Upper lobe of right lung (tissue), 1 donor: ENCODE results near the gene VAMP2. TPM values are rescaled to one million over a fixed set of nuclear protein-coding genes. Genes with fewer than 3 reads are reported as not detected.
A peak's percentile ranks its signal among the peaks of the same experiment; 100 is the strongest.

Source experiments
- ATAC-seq: fragments of 200-7000 bp; cut with Tn5 transposase; one replicate; pipeline ENCODE4 v1.9.1; 2020; ENCODE audit warnings: mild to moderate bottlenecking, moderate library complexity
- DNase-seq: peaks from one replicate; pipeline ENCODE4 v3.0.0-alpha.2; 2020
- H3K27ac ChIP-seq: fragments of 200-600 bp; one replicate; pipeline ENCODE4 v1.8.0; 2022
- H3K27me3 ChIP-seq: fragments of 200-600 bp; one replicate; pipeline ENCODE4 v1.8.0; 2022; ENCODE audit warnings: mild to moderate bottlenecking
- H3K36me3 ChIP-seq: fragments of 200-600 bp; one replicate; pipeline ENCODE4 v1.8.0; 2022
- H3K4me1 ChIP-seq: fragments of 200-600 bp; one replicate; pipeline ENCODE4 v1.8.0; 2022
- H3K4me3 ChIP-seq: fragments of 200-600 bp; one replicate; pipeline ENCODE4 v1.8.0; 2022; ENCODE audit warnings: mild to moderate bottlenecking
- H3K9me3 ChIP-seq: fragments of 200-600 bp; one replicate; pipeline ENCODE4 v1.8.0; 2022
- CTCF ChIP-seq: fragments of 200-600 bp; IDR thresholded peaks from one replicate; pipeline ENCODE4 v1.8.0; 2022; ENCODE audit warnings: antibody characterized with exemption
- intact Hi-C: fragments of 100-400 bp; cut with DNase I; formaldehyde crosslinking; loops from one replicate; pipeline ENCODE4 v1.11.0; 2022
- total RNA-seq: library from RNA; stranded (reverse); fragmentation: NEBNext Ultra II Directional; extraction: Animal tissue kit (Norgen Biotek cat#: 25700); gene quantifications from one replicate; pipeline ENCODE4 v1.2.1, GENCODE V29; 2021
- donor health status: DM: no; HTN: yes; CAD: no; lungs with severe emphysema.

The VAMP2 gene
- total RNA-seq, 1 donor from 2014 or later: 78.1 TPM

DNA sequence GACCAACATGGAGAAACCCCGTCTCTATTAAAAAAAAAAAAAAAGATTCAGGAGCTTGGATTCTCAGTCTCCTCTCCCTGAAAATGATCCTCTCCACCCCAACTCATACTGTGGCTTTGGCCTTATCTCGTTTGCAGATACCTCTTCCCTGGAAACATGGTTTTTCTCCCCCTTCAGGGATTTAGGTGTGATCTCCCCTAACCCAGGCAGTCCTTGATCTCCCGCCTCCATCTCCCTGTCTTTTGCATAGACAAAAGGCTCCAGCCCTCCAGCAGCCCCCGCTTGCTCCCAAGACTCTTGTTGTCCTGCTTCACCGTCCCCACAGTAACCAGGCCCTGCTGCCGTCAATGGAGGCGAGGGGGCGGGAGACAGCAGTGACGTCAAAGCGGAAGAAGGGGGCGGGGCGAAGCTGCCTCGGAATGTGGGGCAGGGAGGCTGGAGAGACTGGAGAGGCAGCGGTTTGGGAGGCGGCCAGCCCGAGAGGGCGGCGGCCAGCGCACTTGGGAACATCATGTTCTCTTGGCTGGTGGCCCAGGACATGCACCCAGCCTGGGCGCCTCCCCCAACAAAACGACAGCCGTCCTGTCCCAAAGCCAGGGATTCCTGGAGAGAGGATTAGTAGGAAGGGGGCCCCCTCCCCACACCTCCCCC lies 8.7 kb downstream of the VAMP2 start:
- Histone ChIP-seq H3K36me3 (peaks cover 33% of the 10 kb centered on the region), H3K27ac (peak overlapping the region; percentile 100), H3K4me1 (peaks cover 44% of the 10 kb centered on the region), H3K27me3 (no peaks in the 10 kb centered on the region), H3K4me3 (peak overlapping the region; percentile 82), H3K9me3 (no peaks in the 10 kb centered on the region)
- peak; percentile 100 for DNase-seq
- intact Hi-C loops: no loop called here
- TF ChIP-seq CTCF: no peak
- peak; percentile 57 for ATAC-seq

DNA sequence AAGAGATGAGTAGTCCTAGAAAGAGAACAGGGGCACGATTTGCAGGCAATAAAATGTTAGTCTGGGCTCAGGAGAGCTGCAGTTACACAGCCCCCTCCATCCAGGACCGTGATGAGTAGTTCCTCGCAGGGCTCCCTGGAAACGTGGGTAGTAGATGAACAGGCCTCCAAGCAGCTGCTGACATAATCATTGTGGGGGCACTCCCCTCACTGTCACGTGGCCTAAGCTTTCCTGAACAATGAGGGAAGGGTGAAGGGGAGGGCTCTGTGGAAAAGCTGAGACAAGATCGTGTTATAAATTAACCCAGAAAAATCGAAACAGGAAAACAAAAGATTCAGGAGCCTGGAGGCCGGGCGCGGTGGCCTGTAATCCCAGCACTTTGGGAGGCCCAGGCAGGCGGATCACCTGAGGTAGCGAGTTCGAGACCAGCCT lies 9.2 kb downstream of the VAMP2 start:
- Histone ChIP-seq H3K27ac (peak overlapping the region; percentile 100), H3K27me3 (no peaks in the 10 kb centered on the region), H3K36me3 (peaks cover 38% of the 10 kb centered on the region), H3K4me3 (peak overlapping the region; percentile 82), H3K4me1 (peaks cover 45% of the 10 kb centered on the region), H3K9me3 (no peaks in the 10 kb centered on the region)
- DNase-seq: peak; percentile 82
- intact Hi-C loops: no loop called here
- TF ChIP-seq CTCF: no peak
- ATAC-seq: peak; percentile 6

DNA sequence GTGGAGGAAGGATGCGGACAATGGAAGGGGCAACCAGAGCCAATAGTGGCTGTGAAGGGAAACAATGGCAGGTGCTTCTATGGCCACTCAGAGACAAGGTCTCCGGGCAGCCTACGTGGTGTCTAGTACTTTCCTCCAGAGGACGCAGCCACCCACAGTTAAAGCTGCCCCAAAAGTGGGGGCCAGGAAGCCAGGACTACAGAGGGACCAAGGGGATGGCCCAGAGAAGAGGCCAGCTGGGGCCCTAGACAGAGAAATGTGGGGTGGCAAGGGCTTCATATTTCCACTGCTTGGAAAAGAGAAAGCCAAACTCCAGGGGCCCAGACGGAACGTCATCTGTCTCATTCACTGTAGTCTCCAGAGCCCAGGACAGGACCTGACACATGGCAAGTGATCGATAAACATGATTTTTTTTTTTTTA lies 9.7 kb downstream of the VAMP2 start:
- DNase-seq (no peak), ATAC-seq (no peak)
- peaks cover 38% of the 10 kb centered on the region for H3K36me3 ChIP-seq
- H3K27ac ChIP-seq: peak overlapping the region; percentile 100
- H3K4me3 ChIP-seq: peak overlapping the region; percentile 85
- TF ChIP-seq CTCF: no peak
- intact Hi-C loops: no loop called here
- no peaks in the 10 kb centered on the region for H3K9me3 ChIP-seq
- peaks cover 43% of the 10 kb centered on the region for H3K4me1 ChIP-seq
- H3K27me3 ChIP-seq: no peaks in the 10 kb centered on the region

GRCh38 chr17:8152112-8152775 lies 10.5 kb downstream of the VAMP2 start, which contains the start of gene PER1:
PER1 (minus strand) TSS chr17:8152404; CDS start chr17:8150706, 1,698 bp downstream.
- peaks cover 39% of the 10 kb centered on the region for H3K4me1 ChIP-seq
- peaks cover 46% of the 10 kb centered on the region for H3K36me3 ChIP-seq
- peak within 1 kb of the TSS; percentile 100 for H3K27ac ChIP-seq
- no peaks in the 10 kb centered on the region for H3K27me3 ChIP-seq
- no peaks in the 10 kb centered on the region for H3K9me3 ChIP-seq
- peak within 1 kb of the TSS; percentile 85 for H3K4me3 ChIP-seq
- peak; percentile 99 for DNase-seq
- intact Hi-C loops: no loop called here
- peak; percentile 65 for ATAC-seq
- no peak for TF ChIP-seq CTCF

GRCh38 chr17:8151641-8152111 lies 11.1 kb downstream of the VAMP2 start:
- peak overlapping the region; percentile 100 for H3K27ac ChIP-seq
- TF ChIP-seq CTCF: no peak
- H3K27me3 ChIP-seq: no peaks in the 10 kb centered on the region
- intact Hi-C loops: no loop called here
- no peaks in the 10 kb centered on the region for H3K9me3 ChIP-seq
- H3K4me3 ChIP-seq: peak overlapping the region; percentile 85
- ATAC-seq: peak; percentile 3
- H3K4me1 ChIP-seq: peaks cover 34% of the 10 kb centered on the region
- DNase-seq: peak; percentile 93
- peaks cover 52% of the 10 kb centered on the region for H3K36me3 ChIP-seq
